Liver (tissue), 9 donors: Measurements from ENCODE around the gene DOCK10. TPM values are rescaled to one million over a fixed set of nuclear protein-coding genes. Genes with fewer than 3 reads are reported as not detected.

Experiments used
- DNase-seq: peaks from one replicate; pipeline ENCODE4 v3.0.0-alpha.2; 2017; ENCODE audit warnings: low spot score
- H3K27ac ChIP-seq, 2 donors: one replicate each; pipeline ENCODE4 v1.7.0; 2013; ENCODE audit warnings: inconsistent platforms in 2 of 2, low read length in 2 of 2, control low read depth in 1 of 2, low read depth in 1 of 2, mild to moderate bottlenecking in 1 of 2
- H3K27me3 ChIP-seq, 4 donors: one replicate each; pipeline versions ENCODE4 v1.6.1 to v1.7.0; 2013; ENCODE audit warnings: low read length in 3 of 4, inconsistent platforms in 1 of 4, mild to moderate bottlenecking in 1 of 4, moderate library complexity in 1 of 4; ENCODE audit not compliant: control insufficient read depth in 4 of 4, insufficient read depth in 4 of 4
- H3K36me3 ChIP-seq, 4 donors: one replicate each; pipeline versions ENCODE4 v1.6.1 to v1.7.0; 2013; ENCODE audit warnings: low read length in 3 of 4, mild to moderate bottlenecking in 3 of 4, low read depth in 1 of 4, moderate library complexity in 1 of 4; ENCODE audit not compliant: control insufficient read depth in 4 of 4, insufficient read depth in 3 of 4
- H3K4me1 ChIP-seq, 4 donors: one replicate each; pipeline versions ENCODE4 v1.6.1 to v1.7.0; 2013; ENCODE audit warnings: low read length in 3 of 4, mild to moderate bottlenecking in 3 of 4, moderate library complexity in 1 of 4; ENCODE audit not compliant: control insufficient read depth in 4 of 4, insufficient read depth in 4 of 4
- H3K4me3 ChIP-seq, 3 donors: one replicate each; pipeline versions ENCODE4 v1.6.1 to v1.7.0; 2013; ENCODE audit warnings: low read length in 3 of 3, control low read depth in 1 of 3, low read depth in 1 of 3, mild to moderate bottlenecking in 1 of 3
- H3K9ac ChIP-seq, 2 donors: one replicate each; pipeline ENCODE4 v1.7.0; 2013; ENCODE audit warnings: low read length in 2 of 2, mild to moderate bottlenecking in 2 of 2, moderate library complexity in 2 of 2, control low read depth in 1 of 2, low read depth in 1 of 2
- H3K9me3 ChIP-seq, 4 donors: one replicate each; pipeline versions ENCODE4 v1.6.1 to v1.7.0; 2013; ENCODE audit warnings: low read length in 3 of 4; ENCODE audit not compliant: control insufficient read depth in 4 of 4
- EGR1 ChIP-seq, 2 donors: IDR thresholded peaks; 2 replicates each; pipeline ENCODE4 v1.6.1; 2016 to 2018; ENCODE audit warnings: antibody characterized with exemption in 2 of 2, low read depth in 2 of 2
- FOXA1 ChIP-seq: IDR thresholded peaks from 2 replicates; pipeline ENCODE4 v1.6.1; 2016; ENCODE audit warnings: antibody characterized with exemption
- FOXA2 ChIP-seq: IDR thresholded peaks from 2 replicates; pipeline ENCODE4 v1.6.1; 2016; ENCODE audit warnings: antibody characterized with exemption
- GABPA ChIP-seq, 2 donors: IDR thresholded peaks in 1 of 2; conservative IDR thresholded peaks in 1 of 2; 2 replicates each; pipeline ENCODE4 v1.6.1; 2016; ENCODE audit warnings: antibody characterized with exemption in 2 of 2, mild to moderate bottlenecking in 1 of 2, moderate library complexity in 1 of 2
- HNF4A ChIP-seq, 2 donors: conservative IDR thresholded peaks; 2 replicates each; pipeline ENCODE4 v1.6.1; 2016; ENCODE audit warnings: antibody characterized with exemption in 2 of 2, mild to moderate bottlenecking in 2 of 2
- HNF4G ChIP-seq: IDR thresholded peaks from 2 replicates; pipeline ENCODE4 v1.6.1; 2016; ENCODE audit warnings: antibody characterized with exemption
- NR2F2 ChIP-seq: IDR thresholded peaks from 2 replicates; pipeline ENCODE4 v1.6.1; 2016; ENCODE audit warnings: antibody characterized with exemption
- RXRA ChIP-seq, 2 donors: IDR thresholded peaks; 2 replicates each; pipeline ENCODE4 v1.6.1; 2017 to 2018; ENCODE audit warnings: antibody characterized with exemption in 2 of 2, mild to moderate bottlenecking in 1 of 2
- SP1 ChIP-seq: IDR thresholded peaks from 2 replicates; pipeline ENCODE4 v1.6.1; 2018; ENCODE audit warnings: antibody characterized with exemption, mild to moderate bottlenecking
- TAF1 ChIP-seq: conservative IDR thresholded peaks from 2 replicates; pipeline ENCODE4 v1.6.1; 2016; ENCODE audit warnings: antibody characterized with exemption, mild to moderate bottlenecking
- YY1 ChIP-seq: IDR thresholded peaks from 2 replicates; pipeline ENCODE4 v1.6.1; 2016; ENCODE audit warnings: antibody characterized with exemption, mild to moderate bottlenecking
- WGBS: extraction: QIAGEN DNeasy Blood & Tissue Kit; methylation state at CpG from one replicate; pipeline ENCODE4 v1.1.7; 2013; 5-methylcytosine and 5-hydroxymethylcytosine counted together
- polyA plus RNA-seq, 2 donors: library from polyadenylated mRNA; stranded (reverse) in 1 of 2; unstranded in 1 of 2; fragments of 200-250 nt in 1 of 2; fragments of >200 nt in 1 of 2; fragmentation: Nextera tagmentation in 1 of 2; extraction: Ambion mirVana in 1 of 2; gene quantifications; one replicate each; pipeline versions ENCODE4 v1.2.1 to v1.2.3, GENCODE V29; 2013 to 2015
- total RNA-seq, 2 donors: library from RNA; depleted of rRNA; stranded (reverse); fragments of >200 nt; gene quantifications; one replicate each; pipeline ENCODE4 v1.2.3, GENCODE V29; 2014
- TF ChIP-seq, protein P1 (sequence below): IDR thresholded peaks from 2 replicates; pipeline ENCODE4 v1.6.1; 2016; ENCODE audit warnings: antibody characterized with exemption
- TF ChIP-seq, protein P2 (sequence below): IDR thresholded peaks from 2 replicates; pipeline ENCODE4 v1.6.1; 2016; ENCODE audit warnings: antibody characterized with exemption, mild to moderate bottlenecking
- TF ChIP-seq, protein P3 (sequence below): fragments of 150-350 bp; IDR thresholded peaks from 2 replicates; pipeline ENCODE4 v1.5.1; 2017; ENCODE audit warnings: improper control_type of control experiment, low read depth, low read length; ENCODE audit not compliant: missing input control
- TF ChIP-seq, protein P4 (sequence below): IDR thresholded peaks from 2 replicates; pipeline ENCODE4 v1.6.1; 2016; ENCODE audit warnings: antibody characterized with exemption
- donor health status: healthy.
- donor health status: healthy.
- donor health status: healthy.
- donor health status: healthy.
- donor health status: healthy.

Gene DOCK10
- total and polyA plus RNA-seq, 4 donors = 1.2 to 15.3 (median 6.8) TPM

DNA sequence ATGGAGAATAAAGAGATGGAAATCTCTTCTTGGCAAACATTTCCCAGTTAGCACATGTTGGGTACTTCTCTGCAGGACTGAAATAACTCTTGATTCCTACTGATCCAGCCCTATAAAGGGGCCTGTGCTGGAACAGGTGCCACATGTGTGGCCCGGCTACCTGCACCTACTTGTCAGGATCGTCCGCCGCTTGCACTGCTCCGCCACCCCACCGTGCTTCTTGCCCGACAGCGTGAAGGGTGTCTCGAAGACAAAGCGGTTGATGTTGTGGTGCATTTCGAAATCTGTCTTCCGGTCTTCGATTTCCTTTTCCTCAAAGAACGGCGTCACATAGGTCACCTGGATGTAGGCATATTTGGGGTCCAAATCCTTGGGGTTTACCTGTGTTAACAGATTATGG is 267.5 kb downstream of the DOCK10 start:
- Histone ChIP-seq H3K9ac (no peak overlapping the region), H3K4me1 (peaks cover 0 to 12% (median 7%) of the 10 kb centered on the region in 4 donors), H3K4me3 (no peak overlapping the region), H3K27ac (no peak overlapping the region), H3K36me3 (peaks cover 0 to 10% (median 0%) of the 10 kb centered on the region in 4 donors), H3K27me3 (no peaks in the 10 kb centered on the region), H3K9me3 (no peaks in the 10 kb centered on the region)
- TF ChIP-seq, protein P1, sequence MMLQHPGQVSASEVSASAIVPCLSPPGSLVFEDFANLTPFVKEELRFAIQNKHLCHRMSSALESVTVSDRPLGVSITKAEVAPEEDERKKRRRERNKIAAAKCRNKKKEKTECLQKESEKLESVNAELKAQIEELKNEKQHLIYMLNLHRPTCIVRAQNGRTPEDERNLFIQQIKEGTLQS = no peak
- TF ChIP-seq FOXA1 (no peak), SP1 (no peak), YY1 (no peak)
- TF ChIP-seq, protein P2, sequence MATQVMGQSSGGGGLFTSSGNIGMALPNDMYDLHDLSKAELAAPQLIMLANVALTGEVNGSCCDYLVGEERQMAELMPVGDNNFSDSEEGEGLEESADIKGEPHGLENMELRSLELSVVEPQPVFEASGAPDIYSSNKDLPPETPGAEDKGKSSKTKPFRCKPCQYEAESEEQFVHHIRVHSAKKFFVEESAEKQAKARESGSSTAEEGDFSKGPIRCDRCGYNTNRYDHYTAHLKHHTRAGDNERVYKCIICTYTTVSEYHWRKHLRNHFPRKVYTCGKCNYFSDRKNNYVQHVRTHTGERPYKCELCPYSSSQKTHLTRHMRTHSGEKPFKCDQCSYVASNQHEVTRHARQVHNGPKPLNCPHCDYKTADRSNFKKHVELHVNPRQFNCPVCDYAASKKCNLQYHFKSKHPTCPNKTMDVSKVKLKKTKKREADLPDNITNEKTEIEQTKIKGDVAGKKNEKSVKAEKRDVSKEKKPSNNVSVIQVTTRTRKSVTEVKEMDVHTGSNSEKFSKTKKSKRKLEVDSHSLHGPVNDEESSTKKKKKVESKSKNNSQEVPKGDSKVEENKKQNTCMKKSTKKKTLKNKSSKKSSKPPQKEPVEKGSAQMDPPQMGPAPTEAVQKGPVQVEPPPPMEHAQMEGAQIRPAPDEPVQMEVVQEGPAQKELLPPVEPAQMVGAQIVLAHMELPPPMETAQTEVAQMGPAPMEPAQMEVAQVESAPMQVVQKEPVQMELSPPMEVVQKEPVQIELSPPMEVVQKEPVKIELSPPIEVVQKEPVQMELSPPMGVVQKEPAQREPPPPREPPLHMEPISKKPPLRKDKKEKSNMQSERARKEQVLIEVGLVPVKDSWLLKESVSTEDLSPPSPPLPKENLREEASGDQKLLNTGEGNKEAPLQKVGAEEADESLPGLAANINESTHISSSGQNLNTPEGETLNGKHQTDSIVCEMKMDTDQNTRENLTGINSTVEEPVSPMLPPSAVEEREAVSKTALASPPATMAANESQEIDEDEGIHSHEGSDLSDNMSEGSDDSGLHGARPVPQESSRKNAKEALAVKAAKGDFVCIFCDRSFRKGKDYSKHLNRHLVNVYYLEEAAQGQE = no peak
- TF ChIP-seq, protein P3, sequence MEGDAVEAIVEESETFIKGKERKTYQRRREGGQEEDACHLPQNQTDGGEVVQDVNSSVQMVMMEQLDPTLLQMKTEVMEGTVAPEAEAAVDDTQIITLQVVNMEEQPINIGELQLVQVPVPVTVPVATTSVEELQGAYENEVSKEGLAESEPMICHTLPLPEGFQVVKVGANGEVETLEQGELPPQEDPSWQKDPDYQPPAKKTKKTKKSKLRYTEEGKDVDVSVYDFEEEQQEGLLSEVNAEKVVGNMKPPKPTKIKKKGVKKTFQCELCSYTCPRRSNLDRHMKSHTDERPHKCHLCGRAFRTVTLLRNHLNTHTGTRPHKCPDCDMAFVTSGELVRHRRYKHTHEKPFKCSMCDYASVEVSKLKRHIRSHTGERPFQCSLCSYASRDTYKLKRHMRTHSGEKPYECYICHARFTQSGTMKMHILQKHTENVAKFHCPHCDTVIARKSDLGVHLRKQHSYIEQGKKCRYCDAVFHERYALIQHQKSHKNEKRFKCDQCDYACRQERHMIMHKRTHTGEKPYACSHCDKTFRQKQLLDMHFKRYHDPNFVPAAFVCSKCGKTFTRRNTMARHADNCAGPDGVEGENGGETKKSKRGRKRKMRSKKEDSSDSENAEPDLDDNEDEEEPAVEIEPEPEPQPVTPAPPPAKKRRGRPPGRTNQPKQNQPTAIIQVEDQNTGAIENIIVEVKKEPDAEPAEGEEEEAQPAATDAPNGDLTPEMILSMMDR = no peak
- no peak for DNase-seq
- WGBS = 93% methylated on average over 15 of the region's 15 CpGs

DNA sequence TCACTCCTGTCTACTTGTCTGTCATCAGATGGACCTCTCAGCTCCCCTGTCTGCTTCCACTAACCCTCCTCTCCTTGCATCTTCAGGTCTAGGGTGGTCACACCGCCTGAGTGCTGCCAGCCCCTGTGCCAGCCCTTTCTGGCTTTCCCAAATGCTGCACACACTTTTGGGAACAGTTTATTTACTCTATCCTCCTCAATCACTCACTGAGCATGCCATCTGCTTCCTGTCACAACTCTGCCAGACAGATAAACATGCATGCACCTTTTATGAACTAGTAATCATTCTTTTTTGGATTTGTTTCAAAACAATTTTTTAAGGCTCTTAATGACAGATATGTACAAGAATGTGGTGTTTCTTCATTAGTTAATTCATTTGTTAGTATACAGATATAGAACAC is 269.8 kb downstream of the DOCK10 start:
- Histone ChIP-seq H3K27me3 (no peaks in the 10 kb centered on the region), H3K27ac (no peak overlapping the region), H3K4me3 (no peak overlapping the region), H3K9ac (no peak overlapping the region), H3K9me3 (no peaks in the 10 kb centered on the region), H3K36me3 (peaks cover 0 to 10% (median under 1%) of the 10 kb centered on the region in 4 donors), H3K4me1 (peaks cover 0 to 12% (median 7%) of the 10 kb centered on the region in 4 donors)
- TF ChIP-seq, protein P4, sequence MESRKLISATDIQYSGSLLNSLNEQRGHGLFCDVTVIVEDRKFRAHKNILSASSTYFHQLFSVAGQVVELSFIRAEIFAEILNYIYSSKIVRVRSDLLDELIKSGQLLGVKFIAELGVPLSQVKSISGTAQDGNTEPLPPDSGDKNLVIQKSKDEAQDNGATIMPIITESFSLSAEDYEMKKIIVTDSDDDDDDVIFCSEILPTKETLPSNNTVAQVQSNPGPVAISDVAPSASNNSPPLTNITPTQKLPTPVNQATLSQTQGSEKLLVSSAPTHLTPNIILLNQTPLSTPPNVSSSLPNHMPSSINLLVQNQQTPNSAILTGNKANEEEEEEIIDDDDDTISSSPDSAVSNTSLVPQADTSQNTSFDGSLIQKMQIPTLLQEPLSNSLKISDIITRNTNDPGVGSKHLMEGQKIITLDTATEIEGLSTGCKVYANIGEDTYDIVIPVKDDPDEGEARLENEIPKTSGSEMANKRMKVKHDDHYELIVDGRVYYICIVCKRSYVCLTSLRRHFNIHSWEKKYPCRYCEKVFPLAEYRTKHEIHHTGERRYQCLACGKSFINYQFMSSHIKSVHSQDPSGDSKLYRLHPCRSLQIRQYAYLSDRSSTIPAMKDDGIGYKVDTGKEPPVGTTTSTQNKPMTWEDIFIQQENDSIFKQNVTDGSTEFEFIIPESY = no peak
- TF ChIP-seq TAF1 (no peak), NR2F2 (no peak), SP1 (no peak), FOXA2 (no peak), HNF4A (conservative IDR thresholded peaks at IDR 0.05) (no peak), EGR1 (IDR thresholded peaks at IDR 0.05; ENCODE audit: low read depth in 2 of 2) (no peak), GABPA (IDR thresholded peaks at IDR 0.05 in 1 of 2, conservative IDR thresholded peaks at IDR 0.05 in 1 of 2) (no peak), RXRA (IDR thresholded peaks at IDR 0.05) (no peak), HNF4G (no peak)
- TF ChIP-seq, protein P3 = no peak
- TF ChIP-seq, protein P2 = no peak
- TF ChIP-seq, protein P1 = no peak
- DNase-seq = no peak
- 74% methylated on average over 1 of the region's 1 CpG for WGBS
